Measurements from ENCODE around the gene PRORP. TPM values are rescaled to one million over a fixed set of nuclear protein-coding genes. Genes with fewer than 3 reads are reported as not detected.

PRORP gene
- total and polyA plus RNA-seq, 2 of the 13 experiments (the other 11 are each of a cell fraction or from before 2014, with no cell fraction given) = 48.9 to 88.7 TPM

GRCh38 chr14:35158951-35159653 lies 36.8 kb downstream of the PRORP start (continued):
- peak; percentile 48; the same call in 1 of the 2 replicates for TF ChIP-seq AKNA (CRISPR knock-in tag; IDR thresholded peaks at IDR 0.05; ENCODE audit: borderline replicate concordance)
- peak; percentile 63; the same call in 1 of the 2 replicates for TF ChIP-seq RXRB (CRISPR knock-in tag; IDR thresholded peaks at IDR 0.05; ENCODE audit: borderline replicate concordance)
- peak; percentile 92 for TF ChIP-seq NR2F2 (IDR thresholded peaks at IDR 0.05; ENCODE audit: borderline replicate concordance, low read depth)
- TF ChIP-seq SNAPC5 (CRISPR knock-in tag; IDR thresholded peaks at IDR 0.05; ENCODE audit: borderline replicate concordance) = 0 out of 2 replicates have a peak, but pooled peaks have one; percentile 60
- 0 out of 2 replicates have a peak, but pooled peaks have one; percentile 31 for TF ChIP-seq ZBTB33 (CRISPR knock-in tag; IDR thresholded peaks at IDR 0.05)
- TF ChIP-seq SOX5 (CRISPR knock-in tag; IDR thresholded peaks at IDR 0.05; ENCODE audit: borderline replicate concordance) = peak; percentile 92
- peak; percentile 82; the same call in 1 of the 2 replicates for TF ChIP-seq ZNF205 (CRISPR knock-in tag; IDR thresholded peaks at IDR 0.05)
- TF ChIP-seq TBX3 (IDR thresholded peaks at IDR 0.05; ENCODE audit: borderline replicate concordance) = 0 out of 2 replicates have a peak, but pooled peaks have one; percentile 39
- TF ChIP-seq GATA4 (IDR thresholded peaks at IDR 0.05; ENCODE audit: borderline replicate concordance, low read depth) = peak; percentile 44; the same call in 1 of the 2 replicates
- peak; percentile 87 for TF ChIP-seq ONECUT2 (CRISPR knock-in tag; IDR thresholded peaks at IDR 0.05)
- no peak for TF ChIP-seq XBP1 (CRISPR knock-in tag; IDR thresholded peaks at IDR 0.05)
- TF ChIP-seq ATF4 (CRISPR knock-in tag; IDR thresholded peaks at IDR 0.05) = peak in 1 of 2 experiments; percentile 52; a peak in 1 of 4 replicates
- TF ChIP-seq RNF219 (CRISPR knock-in tag; IDR thresholded peaks at IDR 0.05) = 0 out of 2 replicates have a peak, but pooled peaks have one; percentile 89
- peak; percentile 13; the same call in 1 of the 2 replicates for TF ChIP-seq ZBTB34 (CRISPR knock-in tag; IDR thresholded peaks at IDR 0.05)
- 0 out of 2 replicates have a peak, but pooled peaks have one; percentile 17 for TF ChIP-seq SNAPC2 (CRISPR knock-in tag; IDR thresholded peaks at IDR 0.05)
- TF ChIP-seq FOXP1 (IDR thresholded peaks at IDR 0.05) = no peak; the same call in 1 of the 2 replicates
- peak; percentile 76 for TF ChIP-seq FOXP1 (CRISPR knock-in tag; IDR thresholded peaks at IDR 0.05)

Data from HepG2 (cell line).